Ishikawa (cell line): ENCODE measurements around the gene BORCS8.

Experiments
- CEBPB ChIP-seq: IDR thresholded peaks from 2 replicates; pipeline ENCODE4 v1.6.1; 2012
- FOXM1 ChIP-seq: IDR thresholded peaks from 2 replicates; pipeline ENCODE4 v1.6.1; 2012; ENCODE audit warnings: low read depth, borderline replicate concordance
- MAX ChIP-seq: IDR thresholded peaks from 2 replicates; pipeline ENCODE4 v1.6.1; 2012
- NFIC ChIP-seq: IDR thresholded peaks from 2 replicates; pipeline ENCODE4 v1.6.1; 2012
- RAD21 ChIP-seq: IDR thresholded peaks from 2 replicates; pipeline ENCODE4 v1.6.1; 2012; ENCODE audit warnings: low read depth
- YY1 ChIP-seq: IDR thresholded peaks from 2 replicates; pipeline ENCODE4 v1.6.1; 2012; ENCODE audit warnings: low read depth
- TF ChIP-seq, protein P1 (sequence below): IDR thresholded peaks from 2 replicates; pipeline ENCODE4 v1.6.1; 2012; ENCODE audit warnings: low read depth, mild to moderate bottlenecking

DNA sequence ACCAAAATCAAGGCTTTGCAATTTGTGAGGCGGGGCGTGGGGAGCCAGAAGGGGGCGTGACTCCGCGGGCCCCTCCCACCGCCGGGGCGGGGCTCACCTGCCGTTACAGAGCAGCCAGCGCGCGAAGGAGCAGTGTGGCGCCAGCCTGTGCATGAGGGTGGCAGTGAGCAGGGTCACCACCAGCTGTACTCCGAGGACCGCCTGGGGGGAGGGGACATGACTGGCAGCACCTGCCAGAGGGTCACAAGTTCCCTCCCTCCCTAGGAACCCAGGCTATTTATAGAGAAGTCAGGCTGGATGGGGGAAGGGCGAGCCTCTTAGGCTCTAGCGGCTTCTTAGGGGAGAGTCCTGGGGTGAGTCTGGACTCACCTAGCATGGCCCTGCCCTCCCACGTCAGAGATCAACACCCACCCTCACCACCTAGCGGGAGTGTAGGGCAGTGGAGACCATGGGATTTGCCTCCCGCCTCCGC, 57.2 kb downstream of the BORCS8 start:
- TF ChIP-seq CEBPB (no peak), FOXM1 (no peak), MAX (no peak), RAD21 (no peak), YY1 (no peak), NFIC (no peak)
- TF ChIP-seq, protein P1, sequence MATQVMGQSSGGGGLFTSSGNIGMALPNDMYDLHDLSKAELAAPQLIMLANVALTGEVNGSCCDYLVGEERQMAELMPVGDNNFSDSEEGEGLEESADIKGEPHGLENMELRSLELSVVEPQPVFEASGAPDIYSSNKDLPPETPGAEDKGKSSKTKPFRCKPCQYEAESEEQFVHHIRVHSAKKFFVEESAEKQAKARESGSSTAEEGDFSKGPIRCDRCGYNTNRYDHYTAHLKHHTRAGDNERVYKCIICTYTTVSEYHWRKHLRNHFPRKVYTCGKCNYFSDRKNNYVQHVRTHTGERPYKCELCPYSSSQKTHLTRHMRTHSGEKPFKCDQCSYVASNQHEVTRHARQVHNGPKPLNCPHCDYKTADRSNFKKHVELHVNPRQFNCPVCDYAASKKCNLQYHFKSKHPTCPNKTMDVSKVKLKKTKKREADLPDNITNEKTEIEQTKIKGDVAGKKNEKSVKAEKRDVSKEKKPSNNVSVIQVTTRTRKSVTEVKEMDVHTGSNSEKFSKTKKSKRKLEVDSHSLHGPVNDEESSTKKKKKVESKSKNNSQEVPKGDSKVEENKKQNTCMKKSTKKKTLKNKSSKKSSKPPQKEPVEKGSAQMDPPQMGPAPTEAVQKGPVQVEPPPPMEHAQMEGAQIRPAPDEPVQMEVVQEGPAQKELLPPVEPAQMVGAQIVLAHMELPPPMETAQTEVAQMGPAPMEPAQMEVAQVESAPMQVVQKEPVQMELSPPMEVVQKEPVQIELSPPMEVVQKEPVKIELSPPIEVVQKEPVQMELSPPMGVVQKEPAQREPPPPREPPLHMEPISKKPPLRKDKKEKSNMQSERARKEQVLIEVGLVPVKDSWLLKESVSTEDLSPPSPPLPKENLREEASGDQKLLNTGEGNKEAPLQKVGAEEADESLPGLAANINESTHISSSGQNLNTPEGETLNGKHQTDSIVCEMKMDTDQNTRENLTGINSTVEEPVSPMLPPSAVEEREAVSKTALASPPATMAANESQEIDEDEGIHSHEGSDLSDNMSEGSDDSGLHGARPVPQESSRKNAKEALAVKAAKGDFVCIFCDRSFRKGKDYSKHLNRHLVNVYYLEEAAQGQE: no peak
